ENCODE data around the gene NAA10.

DNA sequence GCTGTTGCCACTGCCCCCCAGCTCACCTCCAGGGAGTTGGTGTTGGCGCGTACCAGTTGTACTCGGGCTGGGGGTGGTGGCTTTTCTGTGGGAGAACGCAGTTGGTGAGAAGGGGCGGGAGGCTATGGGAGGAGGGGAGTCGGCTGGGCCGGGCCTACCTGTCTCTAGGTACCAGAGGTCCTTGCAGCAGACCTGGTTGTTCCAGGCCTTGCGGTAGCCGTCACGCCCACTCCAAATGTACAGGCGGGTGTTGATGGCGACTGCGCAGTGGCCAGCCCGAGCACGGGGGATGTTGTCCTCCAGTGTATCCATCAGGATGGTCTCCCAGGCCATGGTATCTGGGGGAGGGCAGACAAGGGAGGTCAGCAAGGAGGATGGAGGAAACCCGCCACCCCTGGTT lies 25.2 kb upstream of the NAA10 start:
- TF ChIP-seq TAF1 (IDR thresholded peaks at IDR 0.05; ENCODE audit: low read depth) (no peak), CTCF (IDR thresholded peaks at IDR 0.05; ENCODE audit: poor library complexity, severe bottlenecking) (no peak), POLR2AphosphoS5 (IDR thresholded peaks at IDR 0.05) (no peak), MXI1 (conservative IDR thresholded peaks at IDR 0.05; ENCODE audit: poor library complexity, severe bottlenecking) (no peak), RAD21 (conservative IDR thresholded peaks at IDR 0.05) (no peak), EZH2 (IDR thresholded peaks at IDR 0.05; ENCODE audit: borderline replicate concordance, insufficient read depth, low read length, poor library complexity, severe bottlenecking) (no peak)
- TF ChIP-seq, protein P1, sequence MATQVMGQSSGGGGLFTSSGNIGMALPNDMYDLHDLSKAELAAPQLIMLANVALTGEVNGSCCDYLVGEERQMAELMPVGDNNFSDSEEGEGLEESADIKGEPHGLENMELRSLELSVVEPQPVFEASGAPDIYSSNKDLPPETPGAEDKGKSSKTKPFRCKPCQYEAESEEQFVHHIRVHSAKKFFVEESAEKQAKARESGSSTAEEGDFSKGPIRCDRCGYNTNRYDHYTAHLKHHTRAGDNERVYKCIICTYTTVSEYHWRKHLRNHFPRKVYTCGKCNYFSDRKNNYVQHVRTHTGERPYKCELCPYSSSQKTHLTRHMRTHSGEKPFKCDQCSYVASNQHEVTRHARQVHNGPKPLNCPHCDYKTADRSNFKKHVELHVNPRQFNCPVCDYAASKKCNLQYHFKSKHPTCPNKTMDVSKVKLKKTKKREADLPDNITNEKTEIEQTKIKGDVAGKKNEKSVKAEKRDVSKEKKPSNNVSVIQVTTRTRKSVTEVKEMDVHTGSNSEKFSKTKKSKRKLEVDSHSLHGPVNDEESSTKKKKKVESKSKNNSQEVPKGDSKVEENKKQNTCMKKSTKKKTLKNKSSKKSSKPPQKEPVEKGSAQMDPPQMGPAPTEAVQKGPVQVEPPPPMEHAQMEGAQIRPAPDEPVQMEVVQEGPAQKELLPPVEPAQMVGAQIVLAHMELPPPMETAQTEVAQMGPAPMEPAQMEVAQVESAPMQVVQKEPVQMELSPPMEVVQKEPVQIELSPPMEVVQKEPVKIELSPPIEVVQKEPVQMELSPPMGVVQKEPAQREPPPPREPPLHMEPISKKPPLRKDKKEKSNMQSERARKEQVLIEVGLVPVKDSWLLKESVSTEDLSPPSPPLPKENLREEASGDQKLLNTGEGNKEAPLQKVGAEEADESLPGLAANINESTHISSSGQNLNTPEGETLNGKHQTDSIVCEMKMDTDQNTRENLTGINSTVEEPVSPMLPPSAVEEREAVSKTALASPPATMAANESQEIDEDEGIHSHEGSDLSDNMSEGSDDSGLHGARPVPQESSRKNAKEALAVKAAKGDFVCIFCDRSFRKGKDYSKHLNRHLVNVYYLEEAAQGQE (IDR thresholded peaks at IDR 0.05; ENCODE audit: borderline replicate concordance), result no peak
